Left forelimb (tissue), 1 donor: Measurements from ENCODE around the gene ADNP.

Source experiments
- DNase-seq: peaks from one replicate; pipeline ENCODE4 v3.0.0-alpha.2; 2018; ENCODE audit warnings: low spot score

ADNP gene

DNA sequence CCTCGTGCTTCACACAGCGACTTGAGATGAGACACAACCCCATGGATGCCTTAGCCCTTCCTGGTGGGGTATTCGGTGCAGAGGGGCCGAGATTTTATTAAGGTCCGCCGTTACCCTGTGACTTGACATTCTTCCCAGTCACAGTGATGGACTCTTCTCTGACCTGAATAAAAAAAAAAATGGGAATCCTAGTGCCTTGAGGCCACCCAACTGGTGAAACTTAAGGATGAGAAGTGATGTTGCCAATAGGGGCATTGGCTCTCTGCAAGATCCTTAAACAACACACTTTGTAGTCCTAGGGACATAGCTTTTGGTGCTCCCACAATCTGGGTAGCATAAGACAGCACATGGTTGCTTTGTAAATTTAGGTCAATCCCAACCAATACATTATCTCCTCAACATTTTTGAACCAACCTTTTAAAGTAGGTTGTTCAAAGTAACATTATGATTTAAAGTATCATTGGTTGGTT, 814 bp upstream of the ADNP start:
- no peak for DNase-seq

GRCh38 chr20:50930976-50931305, 296 bp downstream of the ADNP start:
- DNase-seq: no peak

- peak; percentile 67 for DNase-seq
Measured at GRCh38 chr20:50930139-50930975, 880 bp downstream of the ADNP start.

GRCh38 chr20:50929299-50930138, 1.7 kb downstream of the ADNP start:
- DNase-seq: peak; percentile 88

DNA sequence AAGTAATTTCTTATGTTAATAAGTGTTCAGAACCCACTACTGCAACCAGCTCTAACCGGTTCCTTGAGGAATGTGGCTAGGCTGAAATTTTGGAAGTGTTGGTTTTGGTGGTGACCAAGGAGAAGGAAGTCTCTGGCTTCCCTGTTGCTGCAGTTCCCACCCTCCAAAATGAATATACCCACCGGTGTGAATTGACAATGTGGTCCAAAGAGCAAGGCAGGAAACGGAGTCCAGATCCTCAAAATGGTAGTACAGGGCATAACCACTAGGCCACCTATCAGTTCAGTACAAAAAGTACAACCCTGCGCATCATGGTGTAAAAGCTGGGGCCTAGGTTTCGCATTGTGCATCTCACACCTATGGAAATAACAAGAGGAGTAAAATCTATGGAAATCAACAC, 2.8 kb downstream of the ADNP start:
- DNase-seq: no peak

DNA sequence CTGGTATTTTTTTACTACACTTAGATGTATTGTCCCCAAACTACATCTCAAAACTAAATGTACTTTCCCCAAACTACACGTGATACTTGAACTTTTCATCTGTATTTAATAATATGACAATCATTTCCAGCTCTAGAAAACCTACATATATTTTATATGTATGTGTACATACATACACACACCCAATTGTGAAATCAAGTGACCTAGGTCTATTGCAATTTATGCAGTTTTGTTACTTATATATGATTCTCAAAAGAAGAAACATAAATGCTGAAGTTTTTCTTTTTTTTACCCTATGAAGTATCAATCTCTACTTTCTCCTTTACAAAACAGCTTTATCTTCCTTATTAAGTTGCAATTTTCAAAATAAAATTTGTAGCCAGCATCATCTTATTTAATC, 4.7 kb downstream of the ADNP start:
- DNase-seq: no peak

- no peak for DNase-seq
Measured at GRCh38 chr20:50924261-50924920, 6.8 kb downstream of the ADNP start.

GRCh38 chr20:50921803-50922501, 9.3 kb downstream of the ADNP start:
- DNase-seq: no peak

DNA sequence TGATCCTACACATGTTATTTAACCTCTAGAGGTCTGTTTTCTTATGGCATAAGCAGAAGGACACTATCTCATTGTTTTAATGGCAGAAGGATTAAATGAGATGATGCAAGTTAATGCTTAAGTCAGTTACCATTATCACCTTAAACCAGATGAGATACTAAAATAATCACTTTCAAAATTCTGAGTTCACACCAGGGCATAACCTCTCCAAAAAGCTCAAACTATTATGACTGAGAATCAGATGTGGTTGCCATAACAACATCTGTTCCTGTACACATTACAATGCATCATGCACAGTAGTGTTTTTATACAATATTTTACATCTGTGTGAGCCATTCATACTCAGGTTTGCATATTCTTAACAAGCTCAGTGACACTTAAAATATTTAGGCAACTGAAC, 10.2 kb downstream of the ADNP start:
- DNase-seq: no peak

DNA sequence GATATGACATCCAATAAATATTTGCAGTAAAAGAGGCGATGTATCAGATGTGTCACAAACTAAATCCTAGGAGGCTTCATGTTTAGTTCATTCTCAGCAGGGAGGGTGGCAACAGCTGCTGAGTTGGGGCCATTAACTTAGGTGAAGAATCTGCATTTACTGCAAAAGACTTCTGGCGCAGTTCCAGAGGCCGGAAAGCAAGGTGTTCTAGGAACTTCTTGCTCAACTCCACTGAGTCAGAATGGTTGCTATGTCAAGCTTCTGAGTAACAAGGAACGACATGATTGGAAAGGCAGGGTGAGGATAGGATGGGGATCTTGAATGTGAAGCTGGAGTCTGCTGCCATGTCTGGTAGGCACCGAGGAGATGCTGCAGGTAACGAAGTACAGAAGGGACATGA, 11.7 kb downstream of the ADNP start:
- DNase-seq: no peak

- DNase-seq: no peak
Measured at GRCh38 chr20:50918403-50918802, 12.8 kb downstream of the ADNP start.

- no peak for DNase-seq
Measured at GRCh38 chr20:50916934-50917333, 14.3 kb downstream of the ADNP start.

GRCh38 chr20:50916257-50916656, 15.0 kb downstream of the ADNP start:
- no peak for DNase-seq

GRCh38 chr20:50915424-50915823, 15.8 kb downstream of the ADNP start:
- no peak for DNase-seq

- no peak for DNase-seq
Measured at GRCh38 chr20:50913690-50914375, 17.4 kb downstream of the ADNP start.

- no peak for DNase-seq
Measured at GRCh38 chr20:50911716-50912115, 19.5 kb downstream of the ADNP start.

GRCh38 chr20:50911030-50911429, 20.2 kb downstream of the ADNP start:
- no peak for DNase-seq

GRCh38 chr20:50909413-50909812, 21.8 kb downstream of the ADNP start:
- DNase-seq: no peak

DNA sequence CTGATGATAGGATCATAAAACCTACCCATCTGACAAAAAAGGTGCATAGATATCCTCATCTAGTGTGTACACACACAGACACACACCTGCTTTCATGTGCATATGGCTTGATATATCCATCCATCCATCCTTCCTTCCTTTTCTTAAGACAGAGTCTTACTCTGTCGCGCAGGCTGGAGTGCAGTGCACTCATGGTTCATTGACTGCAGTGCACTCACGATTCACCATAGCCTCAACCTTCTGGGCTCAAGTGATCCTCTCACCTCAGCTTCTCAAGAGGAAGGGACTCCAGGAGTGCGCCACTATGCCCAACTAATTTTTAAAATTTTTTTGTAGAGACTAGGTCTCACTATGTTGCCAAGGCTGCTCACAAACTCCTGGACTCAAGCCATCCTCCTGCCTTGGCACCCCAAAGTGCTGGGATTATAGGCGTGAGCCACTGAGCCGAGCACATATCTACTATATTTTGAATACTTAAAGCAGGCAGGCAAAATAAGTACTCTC, 27.1 kb downstream of the ADNP start:
- no peak for DNase-seq

DNA sequence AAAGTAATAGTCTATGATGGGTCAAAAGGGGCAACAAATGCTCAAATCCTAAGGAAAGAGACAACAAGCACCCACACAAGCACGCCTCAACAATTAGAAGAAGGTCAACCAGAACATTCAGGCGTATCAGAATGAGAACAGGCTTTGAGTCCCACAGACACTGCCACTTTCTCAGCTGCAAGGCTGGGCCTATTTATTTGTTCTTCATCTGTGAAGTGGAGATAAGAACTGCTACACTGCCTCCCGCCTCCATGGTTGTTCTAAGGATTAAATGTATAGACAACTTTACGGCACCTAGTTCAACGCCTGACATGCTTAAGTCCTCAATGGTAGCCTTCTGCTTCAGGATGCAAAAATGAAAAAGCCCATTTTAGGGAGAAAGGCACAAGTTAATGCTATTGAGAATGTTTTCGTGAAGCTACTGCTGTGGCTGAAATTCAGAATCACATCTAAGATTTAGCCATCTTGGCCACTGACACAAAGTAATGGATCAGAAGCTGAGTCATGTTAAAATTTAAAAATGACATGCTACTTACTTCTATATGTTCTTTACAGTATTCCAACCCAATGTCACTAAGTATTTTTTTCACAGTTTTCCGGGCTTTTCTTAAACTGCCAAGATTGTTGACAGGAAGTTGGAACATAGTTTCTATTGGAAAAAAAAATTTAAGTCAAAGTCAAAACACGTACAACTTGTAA, 27.7 kb downstream of the ADNP start:
- DNase-seq: no peak

DNA sequence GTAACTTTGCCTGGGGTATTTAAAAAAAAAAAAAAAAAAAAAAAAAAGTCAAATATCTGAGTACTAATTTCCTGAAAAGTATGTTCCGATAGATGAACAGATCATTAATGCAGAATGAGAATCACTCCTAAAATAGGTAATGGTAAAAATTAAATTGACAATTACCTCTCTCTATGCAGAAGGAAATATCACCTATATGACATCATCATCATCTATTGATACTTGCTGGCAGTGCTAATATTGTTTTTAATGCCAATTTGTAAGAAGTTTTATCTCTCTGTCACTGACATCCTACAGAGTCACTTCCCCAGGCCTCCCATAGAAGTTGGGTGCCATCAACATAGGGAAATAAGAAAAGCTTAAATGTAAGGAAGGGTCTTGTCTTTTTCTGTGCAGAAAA, 29.9 kb downstream of the ADNP start:
- DNase-seq: no peak
